Measurements from ENCODE around the gene YPEL3.
"Not testable (repeated sequence)": the region's sequence is repeated elsewhere in the genome, so short reads cannot be mapped to it uniquely, and the experiment has no call there.

Gene YPEL3

DNA sequence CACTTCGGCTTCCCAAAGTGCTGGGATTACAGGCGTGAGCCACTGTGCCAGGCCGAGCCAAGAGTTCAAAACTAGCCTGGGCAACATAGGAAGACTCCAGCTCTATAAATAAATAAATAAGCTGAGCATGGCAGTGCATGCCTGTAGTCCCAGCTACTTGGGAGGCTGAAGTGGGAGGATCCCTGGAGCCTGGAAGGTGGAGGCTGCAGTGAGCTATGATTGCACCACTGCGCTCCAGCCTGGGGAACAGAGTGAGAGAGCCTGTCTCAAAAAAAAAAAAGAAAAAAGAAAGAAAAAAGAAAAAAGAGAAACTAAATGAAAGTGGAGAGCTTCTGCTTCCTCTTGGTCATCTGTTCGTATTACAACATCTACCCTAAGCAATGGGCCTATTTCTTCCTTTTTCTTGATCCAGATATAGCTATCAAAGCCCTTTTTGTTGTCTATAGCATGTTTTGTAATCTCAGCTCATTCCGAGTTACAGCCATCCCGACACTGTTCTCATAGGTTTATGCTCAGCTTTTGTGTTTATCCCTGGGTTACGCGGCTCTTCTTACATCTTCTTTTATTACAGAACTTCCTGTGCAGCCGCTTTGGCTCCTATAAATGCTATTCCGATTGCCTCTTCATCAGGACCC lies 41.1 kb upstream of the YPEL3 start:
- DNase-seq (ENCODE audit: insufficient read length, low spot score) (no peak), FAIRE-seq (no peak)
- no peak for TF ChIP-seq TAF1 (IDR thresholded peaks at IDR 0.05; ENCODE audit: low read depth, low read length)
- TF ChIP-seq POLR2AphosphoS5 (IDR thresholded peaks at IDR 0.05; ENCODE audit: low read depth, low read length) = no peak
- no peak for TF ChIP-seq SPI1 (IDR thresholded peaks at IDR 0.05; ENCODE audit: low read depth, low read length)
- TF ChIP-seq POU2F2 (IDR thresholded peaks at IDR 0.05; ENCODE audit: low read depth, low read length) = no peak
- TF ChIP-seq POLR2A (IDR thresholded peaks at IDR 0.05; ENCODE audit: low read depth, low read length) = no peak

DNA sequence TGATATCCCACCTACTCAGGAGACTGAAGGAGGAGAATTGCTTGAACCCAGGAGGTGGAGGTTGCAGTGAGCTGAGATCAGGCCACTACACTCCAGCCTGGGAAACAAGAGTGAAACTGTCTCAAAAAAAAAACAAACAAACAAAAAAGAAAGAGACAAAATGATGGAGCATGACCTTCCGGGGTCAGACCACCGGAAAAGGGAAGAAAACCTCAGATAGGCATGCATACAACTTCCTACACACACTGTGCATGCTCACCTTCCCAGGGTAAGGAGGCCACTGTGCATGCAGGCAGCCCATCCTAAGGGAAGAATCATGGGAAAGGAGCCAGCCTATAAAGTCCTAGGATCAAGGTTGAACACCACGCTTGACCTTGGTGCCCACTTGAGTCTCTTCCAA lies 36.6 kb upstream of the YPEL3 start:
- no peak for TF ChIP-seq POU2F2 (IDR thresholded peaks at IDR 0.05; ENCODE audit: low read depth, low read length)
- FAIRE-seq (no peak), DNase-seq (ENCODE audit: insufficient read length, low spot score) (no peak)

DNA sequence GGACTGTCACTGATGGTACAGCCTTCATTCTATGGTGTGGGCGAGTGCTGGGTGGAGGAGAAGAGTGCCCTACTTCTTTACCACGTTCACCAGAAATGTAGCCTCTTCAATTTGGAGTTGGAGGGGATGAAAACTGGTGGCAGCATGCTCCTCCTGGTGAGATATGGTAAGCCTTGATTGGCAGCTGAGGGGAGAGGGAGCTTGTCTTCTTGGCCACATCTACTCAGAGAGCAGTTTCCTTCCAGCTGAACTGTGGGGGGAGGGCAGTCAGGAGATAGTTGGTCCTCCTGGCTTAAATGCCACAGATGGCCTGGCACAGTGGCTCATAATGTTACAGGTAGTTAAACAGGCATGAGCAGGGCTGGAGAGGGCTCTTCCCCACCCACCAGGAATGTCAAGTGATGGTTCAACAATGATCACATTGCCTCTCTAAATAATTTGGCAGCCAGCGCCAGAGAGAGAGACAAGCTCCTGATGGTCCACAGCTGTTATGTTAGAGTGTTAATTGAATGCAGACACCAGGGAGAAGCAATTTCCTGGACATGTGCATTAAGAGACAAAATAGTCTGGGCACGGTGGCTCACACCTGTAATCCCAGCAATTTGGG lies 36.0 kb upstream of the YPEL3 start:
- TF ChIP-seq POLR2AphosphoS5 (IDR thresholded peaks at IDR 0.05; ENCODE audit: low read depth, low read length) (no peak), TAF1 (IDR thresholded peaks at IDR 0.05; ENCODE audit: low read depth, low read length) (no peak), POU2F2 (IDR thresholded peaks at IDR 0.05; ENCODE audit: low read depth, low read length) (no peak), POLR2A (IDR thresholded peaks at IDR 0.05; ENCODE audit: low read depth, low read length) (no peak), SPI1 (IDR thresholded peaks at IDR 0.05; ENCODE audit: low read depth, low read length) (no peak), PAX5 (IDR thresholded peaks at IDR 0.05; ENCODE audit: insufficient read depth, low read length, severe bottlenecking) (no peak)
- DNase-seq (ENCODE audit: insufficient read length, low spot score) (no peak), FAIRE-seq (no peak)

DNA sequence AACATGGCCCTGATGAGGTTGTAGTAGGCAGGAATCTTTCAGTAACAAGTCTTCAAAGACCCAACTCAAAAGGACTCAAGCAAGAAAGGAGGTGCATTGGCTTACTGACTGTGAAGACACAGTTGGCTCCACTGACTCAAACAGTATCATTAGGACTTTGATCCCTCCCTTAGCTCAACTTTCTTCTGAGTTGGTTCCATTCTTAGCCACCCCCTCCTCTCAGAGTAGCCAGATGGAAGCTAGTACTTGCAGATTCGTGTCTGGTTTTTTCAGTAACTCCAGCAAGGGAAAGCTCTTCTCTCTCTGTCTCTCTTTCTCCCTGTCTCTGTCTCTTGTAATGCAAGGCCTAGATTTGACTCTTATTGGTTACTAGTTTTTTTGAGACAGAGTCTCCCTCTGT lies 32.0 kb upstream of the YPEL3 start:
- DNase-seq (ENCODE audit: insufficient read length, low spot score) = no peak

DNA sequence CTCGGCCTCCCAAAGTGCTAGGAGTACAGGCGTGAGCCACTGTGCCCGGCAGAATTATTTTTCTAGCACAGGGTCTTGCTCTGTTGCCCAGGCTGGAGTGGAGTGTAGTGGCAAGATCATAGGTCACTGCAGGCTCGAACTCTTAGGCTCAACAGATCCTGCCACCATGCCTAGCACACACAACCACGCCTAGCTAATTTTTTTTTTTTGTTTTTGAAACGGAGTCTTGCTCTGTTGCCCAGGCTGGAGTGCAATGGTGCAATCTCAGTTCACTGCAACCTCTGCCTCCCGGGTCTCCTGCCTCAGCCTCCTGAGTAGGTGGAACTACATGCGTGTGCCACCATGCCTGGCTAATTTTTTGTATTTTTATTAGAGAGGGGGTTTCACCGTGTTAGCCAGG lies 29.7 kb upstream of the YPEL3 start:
- FAIRE-seq; DNase-seq (ENCODE audit: insufficient read length, low spot score): not testable (repeated sequence)

More for the DNA sequence above, 32.0 kb upstream of the YPEL3 start:
- FAIRE-seq = no peak
- TF ChIP-seq PAX5 (IDR thresholded peaks at IDR 0.05; ENCODE audit: insufficient read depth, low read length, severe bottlenecking) (no peak), POLR2A (IDR thresholded peaks at IDR 0.05; ENCODE audit: low read depth, low read length) (no peak), SPI1 (IDR thresholded peaks at IDR 0.05; ENCODE audit: low read depth, low read length) (no peak), TAF1 (IDR thresholded peaks at IDR 0.05; ENCODE audit: low read depth, low read length) (no peak), POLR2AphosphoS5 (IDR thresholded peaks at IDR 0.05; ENCODE audit: low read depth, low read length) (no peak), POU2F2 (IDR thresholded peaks at IDR 0.05; ENCODE audit: low read depth, low read length) (no peak)

DNA sequence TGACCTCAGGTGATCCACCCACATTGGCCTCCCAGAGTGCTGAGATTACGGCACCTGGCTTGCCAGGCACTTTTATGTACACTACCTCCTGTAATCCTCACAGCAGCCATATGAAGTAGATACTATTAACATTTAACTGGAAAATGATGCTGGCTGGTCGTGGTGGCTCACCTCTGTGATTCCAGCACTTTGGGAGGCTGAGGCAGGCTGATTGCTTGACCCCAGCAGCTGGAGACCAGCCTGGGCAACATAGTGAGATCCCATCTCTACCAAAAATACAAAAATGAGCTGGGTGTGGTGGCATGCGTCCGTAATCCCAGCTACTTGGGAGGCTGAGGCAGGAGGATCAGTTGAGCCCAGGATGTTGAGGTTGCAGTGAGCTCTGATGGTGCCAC lies 29.0 kb upstream of the YPEL3 start:
- TF ChIP-seq PAX5 (IDR thresholded peaks at IDR 0.05; ENCODE audit: insufficient read depth, low read length, severe bottlenecking) (no peak), POU2F2 (IDR thresholded peaks at IDR 0.05; ENCODE audit: low read depth, low read length) (no peak), SPI1 (IDR thresholded peaks at IDR 0.05; ENCODE audit: low read depth, low read length) (no peak), POLR2AphosphoS5 (IDR thresholded peaks at IDR 0.05; ENCODE audit: low read depth, low read length) (no peak)
- DNase-seq (ENCODE audit: insufficient read length, low spot score) (no peak), FAIRE-seq (no peak)

DNA sequence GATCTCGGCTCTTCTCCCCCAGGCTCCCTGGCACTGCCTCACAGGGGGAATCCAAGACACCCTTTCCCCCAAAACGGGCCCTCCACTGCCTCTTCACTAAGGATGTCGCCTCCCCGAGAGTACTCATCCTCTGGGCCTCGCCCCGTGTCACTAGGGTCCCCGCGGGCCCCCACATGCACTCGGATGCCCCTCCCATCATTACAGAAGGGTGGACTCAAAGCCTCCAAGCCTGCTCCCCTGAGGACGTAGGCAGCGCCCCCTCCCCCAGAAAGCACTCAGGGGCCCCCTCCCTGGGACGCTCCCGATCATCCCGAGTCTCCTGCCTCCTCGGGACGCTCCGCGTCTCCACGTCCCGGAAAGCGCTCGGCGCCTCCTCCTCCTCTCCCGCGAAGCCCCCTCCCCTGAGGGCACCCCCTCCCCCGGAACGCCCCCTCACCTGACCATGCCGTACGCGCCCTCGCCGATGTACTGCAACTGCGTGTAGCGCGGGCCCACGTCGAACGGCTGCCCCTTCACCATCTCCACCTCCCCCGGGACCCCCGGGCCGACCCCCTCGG lies 26.7 kb upstream of the YPEL3 start:
- no peak for FAIRE-seq
- DNase-seq (ENCODE audit: insufficient read length, low spot score) = no peak
- no peak for TF ChIP-seq TAF1 (IDR thresholded peaks at IDR 0.05; ENCODE audit: low read depth, low read length)
- no peak for TF ChIP-seq SPI1 (IDR thresholded peaks at IDR 0.05; ENCODE audit: low read depth, low read length)
- TF ChIP-seq POU2F2 (IDR thresholded peaks at IDR 0.05; ENCODE audit: low read depth, low read length) = no peak
- no peak for TF ChIP-seq POLR2A (IDR thresholded peaks at IDR 0.05; ENCODE audit: low read depth, low read length)
- TF ChIP-seq POLR2AphosphoS5 (IDR thresholded peaks at IDR 0.05; ENCODE audit: low read depth, low read length) = no peak; the same call in 1 of the 2 replicates
- TF ChIP-seq PAX5 (IDR thresholded peaks at IDR 0.05; ENCODE audit: insufficient read depth, low read length, severe bottlenecking) = no peak

DNA sequence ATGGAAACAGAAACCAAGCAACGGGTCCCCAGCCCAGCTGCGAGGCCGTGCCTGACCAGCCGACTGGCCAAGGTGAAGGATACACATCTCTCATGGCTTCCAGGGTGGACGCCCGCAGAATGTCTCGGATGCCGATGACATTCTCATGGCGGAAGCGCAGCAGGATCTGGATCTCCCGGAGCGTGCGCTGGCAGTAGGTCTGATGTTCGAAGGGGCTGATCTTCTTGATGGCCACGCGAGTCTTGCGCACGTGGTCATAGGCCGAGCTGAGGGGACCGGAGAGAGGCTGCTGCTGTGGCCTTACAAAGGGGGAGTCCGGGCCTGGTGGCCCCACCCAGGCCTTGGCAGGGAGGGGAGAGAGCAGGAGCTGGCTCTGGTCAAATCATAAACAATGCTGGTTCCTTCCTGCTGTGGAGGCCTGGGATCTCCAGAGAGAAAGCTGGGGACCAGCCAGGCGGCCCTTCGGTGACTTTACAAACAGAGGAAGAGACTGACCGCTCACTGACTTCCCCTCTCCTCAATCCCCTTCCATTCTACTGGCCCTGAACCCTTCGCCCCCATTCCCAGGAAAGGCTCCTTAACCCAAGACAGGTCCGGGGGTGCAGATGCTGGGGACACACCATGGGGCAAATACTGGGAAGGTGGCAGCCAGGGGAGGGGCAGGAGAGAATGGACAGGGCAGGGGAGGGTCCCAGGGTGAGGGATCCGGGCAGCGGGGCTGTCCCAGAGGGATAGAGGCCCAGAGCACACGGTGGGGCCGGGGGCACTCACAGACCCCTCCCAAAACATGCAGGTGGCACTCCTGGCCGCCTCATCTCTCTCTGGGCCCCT lies 25.9 kb upstream of the YPEL3 start:
- DNase-seq (ENCODE audit: insufficient read length, low spot score) (no peak), FAIRE-seq (no peak)
- no peak for TF ChIP-seq POLR2A (IDR thresholded peaks at IDR 0.05; ENCODE audit: low read depth, low read length)
- TF ChIP-seq POLR2AphosphoS5 (IDR thresholded peaks at IDR 0.05; ENCODE audit: low read depth, low read length) = no peak
- TF ChIP-seq POU2F2 (IDR thresholded peaks at IDR 0.05; ENCODE audit: low read depth, low read length) = no peak
- TF ChIP-seq PAX5 (IDR thresholded peaks at IDR 0.05; ENCODE audit: insufficient read depth, low read length, severe bottlenecking) = no peak
- TF ChIP-seq SPI1 (IDR thresholded peaks at IDR 0.05; ENCODE audit: low read depth, low read length) = no peak
- no peak for TF ChIP-seq TAF1 (IDR thresholded peaks at IDR 0.05; ENCODE audit: low read depth, low read length)

DNA sequence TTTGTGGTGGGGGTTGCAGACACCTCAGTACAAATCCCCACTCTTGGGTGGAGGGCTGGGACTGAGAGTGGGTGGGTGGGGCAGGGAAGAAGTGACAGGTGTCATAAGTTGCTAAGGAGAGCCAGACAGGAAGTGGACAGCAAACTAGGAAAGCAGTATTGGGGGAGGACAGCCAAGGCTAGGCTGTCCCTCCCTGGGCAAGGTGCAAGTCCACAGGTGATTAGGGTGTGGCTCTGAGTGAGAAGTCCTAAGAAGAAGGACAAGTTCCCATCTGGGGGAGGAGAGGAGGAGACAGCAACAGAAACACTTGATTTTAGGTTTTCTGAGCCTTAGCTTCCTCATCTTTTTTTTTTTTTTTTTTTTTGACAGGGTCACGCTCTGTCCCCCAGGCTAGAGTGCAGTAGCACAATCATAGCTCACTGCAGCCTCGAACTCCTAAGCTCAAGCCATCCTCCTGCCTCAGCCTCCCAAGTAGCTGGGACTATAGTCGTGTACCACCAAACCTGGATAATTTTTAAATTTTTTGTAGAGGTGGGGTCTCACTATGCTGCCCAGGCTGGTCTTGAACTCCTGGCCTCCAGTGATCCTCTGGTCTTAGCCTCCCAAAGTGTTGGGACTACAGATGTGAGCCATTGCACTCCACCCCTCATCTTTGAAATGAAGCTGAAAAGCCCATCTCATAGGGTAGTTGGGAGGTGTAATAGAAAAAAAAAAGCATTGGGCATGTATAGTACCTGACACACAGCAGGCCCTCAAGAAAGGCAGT lies 24.5 kb upstream of the YPEL3 start:
- DNase-seq (ENCODE audit: insufficient read length, low spot score) = no peak
- FAIRE-seq = peak; percentile 48
- no peak for TF ChIP-seq PAX5 (IDR thresholded peaks at IDR 0.05; ENCODE audit: insufficient read depth, low read length, severe bottlenecking)
- TF ChIP-seq SPI1 (IDR thresholded peaks at IDR 0.05; ENCODE audit: low read depth, low read length) = peak; percentile 43; the same call in 1 of the 2 replicates
- TF ChIP-seq POLR2A (IDR thresholded peaks at IDR 0.05; ENCODE audit: low read depth, low read length) = no peak
- TF ChIP-seq TAF1 (IDR thresholded peaks at IDR 0.05; ENCODE audit: low read depth, low read length) = no peak
- TF ChIP-seq POLR2AphosphoS5 (IDR thresholded peaks at IDR 0.05; ENCODE audit: low read depth, low read length) = no peak

Data from GM12891 (cell line).